ENCODE measurements around the gene CRABP2.

GRCh38 chr1:156748670-156749418 lies 43.5 kb upstream of the CRABP2 start:
- TF ChIP-seq CTCF (conservative IDR thresholded peaks at IDR 0.05; ENCODE audit: low read depth in 2 of 2) (no peak), EZH2 (IDR thresholded peaks at IDR 0.05; ENCODE audit: low read depth, unreplicated experiment) (no peak), POLR2AphosphoS5 (IDR thresholded peaks at IDR 0.05; ENCODE audit: low read depth) (no peak), REST (IDR thresholded peaks at IDR 0.05; ENCODE audit: unreplicated experiment) (no peak), JUNB (IDR thresholded peaks at IDR 0.05; ENCODE audit: unreplicated experiment) (no peak), EZH2phosphoT487 (IDR thresholded peaks at IDR 0.05; ENCODE audit: unreplicated experiment) (no peak)
